Body of pancreas (tissue), 4 donors: ENCODE measurements around the gene SUPT4H1.

ENCODE experiments used
- CTCF ChIP-seq, 7 experiments: fragments of 450-650 bp in 4 of 7; fragments of 200-600 bp in 3 of 7; sonication (generic) in 3 of 7; IDR thresholded peaks; one replicate each; pipeline ENCODE4 v1.5.1; 2016 to 2019; ENCODE audit warnings: antibody characterized with exemption in 7 of 7
- POLR2A ChIP-seq, 3 donors: fragments of 450-650 bp; IDR thresholded peaks; one replicate each; pipeline ENCODE4 v1.6.1; 2016; ENCODE audit warnings: antibody characterized with exemption in 3 of 3, mild to moderate bottlenecking in 2 of 3

DNA sequence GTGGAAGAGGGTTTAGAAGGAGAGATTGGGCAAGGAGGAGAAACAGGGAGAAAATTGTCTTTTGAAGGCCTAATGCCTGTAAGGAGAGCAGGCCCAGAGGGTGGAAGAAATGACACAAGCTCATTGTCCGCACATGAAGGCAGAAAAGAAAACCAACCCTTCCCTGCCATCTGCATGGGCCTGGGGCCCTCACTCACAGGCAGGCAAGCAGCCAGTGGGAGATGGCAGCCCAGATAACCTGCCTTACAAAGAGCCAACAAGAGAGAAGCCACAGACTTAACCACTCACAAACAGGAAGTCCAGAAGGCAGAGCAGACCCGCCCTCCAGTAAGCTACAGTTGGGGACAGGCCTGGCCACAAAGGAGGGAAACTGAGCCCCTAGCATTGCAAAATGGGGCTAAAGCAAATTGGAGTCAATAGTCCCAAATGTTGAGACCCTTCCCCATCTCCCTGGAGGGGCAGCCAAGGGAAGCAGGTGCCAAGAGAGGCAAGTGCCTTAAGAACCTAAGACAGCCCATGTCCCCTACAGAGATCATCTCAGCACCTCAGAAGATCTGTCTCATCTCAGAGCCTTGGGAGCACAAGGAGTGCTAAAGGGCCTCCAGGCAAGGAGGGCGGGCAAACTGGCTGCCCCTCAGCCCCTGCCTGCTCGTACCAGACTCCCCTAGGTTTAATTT is 16.1 kb downstream of the SUPT4H1 start:
- no peak for TF ChIP-seq CTCF (IDR thresholded peaks at IDR 0.05)
- peak in 1 of 3 donors; percentile 23 for TF ChIP-seq POLR2A (IDR thresholded peaks at IDR 0.05)
